ENCODE data around the gene AGAP1. TPM values are rescaled to one million over a fixed set of nuclear protein-coding genes. Genes with fewer than 3 reads are reported as not detected.

Gene AGAP1
- polyA plus RNA-seq, 1 donor from 2014 or later, result 17.4 TPM

- H3K9ac ChIP-seq (ENCODE audit: low read length), result no peak overlapping the region
- no peaks in the 10 kb centered on the region for H4K20me1 ChIP-seq (ENCODE audit: insufficient read depth)
- no peak overlapping the region for H2AFZ ChIP-seq (ENCODE audit: low read depth, low read length)
- H3K4me2 ChIP-seq (ENCODE audit: low read length), result no peak overlapping the region
- peaks cover 2% of the 10 kb centered on the region for H3K9me3 ChIP-seq (ENCODE audit: low read length)
- H3K79me2 ChIP-seq (replicated peaks; ENCODE audit: insufficient read depth, low read length), result no peaks in the 10 kb centered on the region
- H3K9me2 ChIP-seq (ENCODE audit: insufficient read depth, low read length), result no peaks in the 10 kb centered on the region
- peaks cover 12% of the 10 kb centered on the region for H3K36me3 ChIP-seq (ENCODE audit: insufficient read depth, low read length)
- TF ChIP-seq EP300 (conservative IDR thresholded peaks at IDR 0.05; ENCODE audit: poor library complexity, severe bottlenecking) (no peak), SMC3 (conservative IDR thresholded peaks at IDR 0.05; ENCODE audit: poor library complexity) (no peak), TAF1 (IDR thresholded peaks at IDR 0.05; ENCODE audit: low read depth) (no peak), RAD21 (conservative IDR thresholded peaks at IDR 0.05) (no peak), EZH2 (IDR thresholded peaks at IDR 0.05; ENCODE audit: borderline replicate concordance, insufficient read depth, low read length, poor library complexity, severe bottlenecking) (no peak)
- TF ChIP-seq, protein P1, sequence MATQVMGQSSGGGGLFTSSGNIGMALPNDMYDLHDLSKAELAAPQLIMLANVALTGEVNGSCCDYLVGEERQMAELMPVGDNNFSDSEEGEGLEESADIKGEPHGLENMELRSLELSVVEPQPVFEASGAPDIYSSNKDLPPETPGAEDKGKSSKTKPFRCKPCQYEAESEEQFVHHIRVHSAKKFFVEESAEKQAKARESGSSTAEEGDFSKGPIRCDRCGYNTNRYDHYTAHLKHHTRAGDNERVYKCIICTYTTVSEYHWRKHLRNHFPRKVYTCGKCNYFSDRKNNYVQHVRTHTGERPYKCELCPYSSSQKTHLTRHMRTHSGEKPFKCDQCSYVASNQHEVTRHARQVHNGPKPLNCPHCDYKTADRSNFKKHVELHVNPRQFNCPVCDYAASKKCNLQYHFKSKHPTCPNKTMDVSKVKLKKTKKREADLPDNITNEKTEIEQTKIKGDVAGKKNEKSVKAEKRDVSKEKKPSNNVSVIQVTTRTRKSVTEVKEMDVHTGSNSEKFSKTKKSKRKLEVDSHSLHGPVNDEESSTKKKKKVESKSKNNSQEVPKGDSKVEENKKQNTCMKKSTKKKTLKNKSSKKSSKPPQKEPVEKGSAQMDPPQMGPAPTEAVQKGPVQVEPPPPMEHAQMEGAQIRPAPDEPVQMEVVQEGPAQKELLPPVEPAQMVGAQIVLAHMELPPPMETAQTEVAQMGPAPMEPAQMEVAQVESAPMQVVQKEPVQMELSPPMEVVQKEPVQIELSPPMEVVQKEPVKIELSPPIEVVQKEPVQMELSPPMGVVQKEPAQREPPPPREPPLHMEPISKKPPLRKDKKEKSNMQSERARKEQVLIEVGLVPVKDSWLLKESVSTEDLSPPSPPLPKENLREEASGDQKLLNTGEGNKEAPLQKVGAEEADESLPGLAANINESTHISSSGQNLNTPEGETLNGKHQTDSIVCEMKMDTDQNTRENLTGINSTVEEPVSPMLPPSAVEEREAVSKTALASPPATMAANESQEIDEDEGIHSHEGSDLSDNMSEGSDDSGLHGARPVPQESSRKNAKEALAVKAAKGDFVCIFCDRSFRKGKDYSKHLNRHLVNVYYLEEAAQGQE (IDR thresholded peaks at IDR 0.05; ENCODE audit: borderline replicate concordance), result no peak
- H3K4me3 ChIP-seq (ENCODE audit: low read length), result no peak overlapping the region
- H3K27ac ChIP-seq (ENCODE audit: low read length), result no peak overlapping the region
- no peaks in the 10 kb centered on the region for H3F3A ChIP-seq (ENCODE audit: insufficient read depth, low read length, poor library complexity, severe bottlenecking)
- no peaks in the 10 kb centered on the region for H3K27me3 ChIP-seq (ENCODE audit: insufficient read depth, low read depth, low read length)
Observed at GRCh38 chr2:235893129-235893698, 399.4 kb downstream of the AGAP1 start.

- peaks cover 2% of the 10 kb centered on the region for H3K9me3 ChIP-seq (ENCODE audit: low read length)
- no peak overlapping the region for H3K4me3 ChIP-seq (ENCODE audit: low read length)
- H4K20me1 ChIP-seq (ENCODE audit: insufficient read depth), result no peaks in the 10 kb centered on the region
- no peaks in the 10 kb centered on the region for H3K79me2 ChIP-seq (replicated peaks; ENCODE audit: insufficient read depth, low read length)
- TF ChIP-seq MXI1 (conservative IDR thresholded peaks at IDR 0.05; ENCODE audit: poor library complexity, severe bottlenecking), result no peak
- no peak for TF ChIP-seq RAD21 (conservative IDR thresholded peaks at IDR 0.05)
- TF ChIP-seq TAF1 (IDR thresholded peaks at IDR 0.05; ENCODE audit: low read depth), result no peak
- no peak for TF ChIP-seq POLR2AphosphoS5 (IDR thresholded peaks at IDR 0.05)
- TF ChIP-seq EZH2 (IDR thresholded peaks at IDR 0.05; ENCODE audit: borderline replicate concordance, insufficient read depth, low read length, poor library complexity, severe bottlenecking), result no peak
- TF ChIP-seq SMC3 (conservative IDR thresholded peaks at IDR 0.05; ENCODE audit: poor library complexity), result no peak
- TF ChIP-seq, protein P1 (IDR thresholded peaks at IDR 0.05; ENCODE audit: borderline replicate concordance), result no peak
- TF ChIP-seq EP300 (conservative IDR thresholded peaks at IDR 0.05; ENCODE audit: poor library complexity, severe bottlenecking), result no peak
- TF ChIP-seq CTCF (IDR thresholded peaks at IDR 0.05; ENCODE audit: poor library complexity, severe bottlenecking), result no peak
- H3K27ac ChIP-seq (ENCODE audit: low read length), result no peak overlapping the region
- no peak overlapping the region for H3K4me2 ChIP-seq (ENCODE audit: low read length)
- H3K9ac ChIP-seq (ENCODE audit: low read length), result no peak overlapping the region
- no peaks in the 10 kb centered on the region for H3K9me2 ChIP-seq (ENCODE audit: insufficient read depth, low read length)
- no peaks in the 10 kb centered on the region for H3F3A ChIP-seq (ENCODE audit: insufficient read depth, low read length, poor library complexity, severe bottlenecking)
- H3K36me3 ChIP-seq (ENCODE audit: insufficient read depth, low read length), result peaks cover 12% of the 10 kb centered on the region
- no peak overlapping the region for H2AFZ ChIP-seq (ENCODE audit: low read depth, low read length)
- no peaks in the 10 kb centered on the region for H3K27me3 ChIP-seq (ENCODE audit: insufficient read depth, low read depth, low read length)
Observed at GRCh38 chr2:235894839-235895238, 401.0 kb downstream of the AGAP1 start.

Measured in neural cell (in vitro differentiated cells).